GM18508 (cell line): ENCODE measurements around the gene ETV2.

ENCODE experiments used
- ATAC-seq: cut with Tn5 transposase; IDR thresholded peaks from one replicate; pipeline ENCODE4 v1.9.1; 2021; ENCODE audit warnings: moderate number of reproducible peaks; ENCODE audit not compliant: insufficient read depth, unreplicated experiment

Gene ETV2

DNA sequence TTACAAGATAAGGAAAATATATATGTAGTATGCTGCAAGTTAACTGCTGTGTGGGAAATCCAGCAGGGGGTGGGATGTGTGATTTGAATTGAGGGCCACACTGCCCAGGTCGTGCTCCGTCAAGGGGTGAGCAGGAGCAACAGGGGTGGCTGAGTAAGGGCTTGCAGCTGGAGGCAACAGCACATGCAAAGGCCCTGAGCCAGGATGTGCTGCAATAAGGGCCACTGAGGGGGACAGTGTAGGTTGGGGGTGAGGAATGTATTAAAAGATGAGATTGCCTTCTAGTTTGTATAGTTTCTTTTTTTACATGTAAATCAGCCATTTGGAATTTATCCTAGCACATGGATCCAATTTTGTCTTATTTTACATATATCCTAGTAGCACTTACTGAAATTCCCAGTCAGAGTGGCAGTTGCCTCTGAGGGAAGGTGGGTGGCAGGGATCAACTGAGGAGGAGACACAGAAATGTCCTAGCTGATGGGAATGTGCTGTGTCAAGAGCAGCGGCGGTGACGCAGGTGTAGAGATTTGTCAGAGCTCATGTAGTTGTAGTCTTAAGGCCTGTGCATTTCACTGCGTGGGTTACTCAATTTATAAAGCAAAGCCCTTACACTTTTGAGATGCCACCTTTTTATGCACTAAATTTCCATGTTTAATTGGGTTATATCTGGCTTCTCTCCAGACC lies 18.1 kb upstream of the ETV2 start:
- no peak for ATAC-seq

DNA sequence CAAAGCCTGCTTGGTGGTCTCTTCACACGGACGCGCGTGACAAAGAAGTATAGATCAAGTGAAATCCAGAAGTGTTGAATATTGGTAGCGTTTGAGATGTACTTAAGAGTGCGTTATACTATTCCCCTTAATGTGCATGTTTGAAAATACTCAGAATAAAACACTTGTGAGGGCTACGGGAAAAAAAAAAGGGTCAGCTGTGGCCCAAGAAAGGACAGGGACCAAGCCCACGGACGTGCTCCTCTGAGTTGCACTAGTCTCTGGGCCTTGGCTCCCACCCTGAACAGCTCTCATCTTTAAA lies 13.3 kb upstream of the ETV2 start:
- no peak for ATAC-seq

DNA sequence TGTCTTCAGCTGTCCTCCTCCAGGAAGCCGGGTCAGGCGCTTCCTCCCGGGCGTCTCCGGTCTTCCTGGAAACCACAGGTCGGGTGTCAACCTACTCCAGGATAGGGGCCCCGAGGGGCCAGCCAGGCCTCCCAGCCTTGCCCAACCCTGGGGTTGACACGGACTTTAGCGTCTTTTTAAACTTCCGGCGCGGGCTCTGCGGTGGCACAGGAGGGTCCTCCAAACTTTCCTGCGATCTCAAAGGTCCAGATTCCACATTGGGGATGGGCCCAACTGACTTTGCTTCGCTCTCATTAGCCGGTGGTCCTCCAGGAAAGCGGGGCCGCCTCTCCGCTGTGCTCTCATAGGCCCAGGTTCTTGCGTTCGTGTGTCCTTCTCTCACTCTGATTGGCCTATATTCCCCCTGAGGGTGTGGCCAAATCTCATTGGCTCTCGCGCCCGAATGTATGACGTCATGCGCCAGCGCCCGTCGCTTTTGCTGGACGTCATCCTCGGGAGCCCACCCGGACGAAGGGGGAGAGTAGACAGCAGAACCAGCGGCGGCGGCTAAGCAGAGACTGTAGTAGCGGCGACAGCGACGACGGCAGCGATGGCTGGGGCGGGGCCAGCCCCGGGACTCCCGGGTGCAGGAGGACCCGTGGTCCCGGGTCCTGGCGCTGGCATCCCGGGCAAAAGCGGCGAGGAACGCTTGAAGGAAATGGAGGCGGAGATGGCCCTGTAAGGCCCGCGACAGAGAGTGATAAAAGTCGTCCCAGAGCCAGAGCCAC lies 12.8 kb upstream of the ETV2 start, which contains the start of gene RBM42:
RBM42 (plus strand) TSS at position 472 of the 767 bp plus-strand sequence; CDS start at position 590, 118 bp downstream.
- peak; percentile 93 for ATAC-seq

DNA sequence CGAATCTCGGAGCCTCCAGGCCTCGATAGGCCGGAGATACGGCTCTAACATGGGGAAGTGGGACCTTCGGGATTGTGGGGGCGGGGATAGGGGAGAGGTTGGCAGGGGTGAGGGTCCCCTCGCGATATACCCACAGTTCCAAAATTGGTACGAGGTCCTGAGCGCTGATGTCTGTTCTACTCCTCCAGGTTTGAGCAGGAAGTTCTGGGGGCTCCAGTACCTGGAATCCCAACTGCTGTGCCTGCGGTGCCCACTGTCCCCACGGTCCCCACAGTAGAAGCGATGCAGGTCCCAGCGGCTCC lies 12.3 kb upstream of the ETV2 start:
- no peak for ATAC-seq

DNA sequence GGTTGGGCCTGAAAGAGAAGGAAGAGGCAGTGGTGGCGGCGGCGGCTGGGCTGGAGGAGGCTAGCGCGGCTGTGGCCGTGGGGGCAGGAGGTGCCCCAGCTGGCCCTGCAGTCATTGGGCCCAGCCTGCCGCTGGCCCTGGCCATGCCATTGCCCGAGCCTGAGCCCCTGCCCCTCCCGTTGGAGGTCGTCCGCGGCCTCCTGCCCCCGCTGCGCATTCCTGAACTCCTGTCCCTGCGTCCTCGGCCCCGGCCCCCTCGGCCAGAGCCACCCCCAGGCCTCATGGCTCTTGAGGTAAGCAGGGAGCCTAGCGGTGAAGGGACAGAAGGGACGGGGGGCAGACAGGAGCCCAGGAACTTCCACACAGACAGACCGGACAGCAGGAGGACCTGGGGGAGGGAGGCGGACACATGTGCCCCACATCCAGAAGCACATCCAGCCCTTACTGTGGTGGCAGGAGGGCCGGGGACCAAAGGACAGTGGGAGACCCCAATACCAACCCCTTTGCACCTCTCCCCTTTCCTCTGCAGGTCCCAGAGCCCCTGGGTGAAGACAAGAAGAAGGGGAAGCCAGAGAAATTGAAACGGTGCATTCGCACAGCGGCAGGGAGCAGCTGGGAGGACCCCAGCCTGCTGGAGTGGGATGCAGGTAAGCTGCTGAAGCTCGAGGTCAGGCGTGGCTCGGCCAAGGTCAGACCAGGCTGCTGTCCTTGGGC lies 7.7 kb upstream of the ETV2 start:
- ATAC-seq, result no peak

DNA sequence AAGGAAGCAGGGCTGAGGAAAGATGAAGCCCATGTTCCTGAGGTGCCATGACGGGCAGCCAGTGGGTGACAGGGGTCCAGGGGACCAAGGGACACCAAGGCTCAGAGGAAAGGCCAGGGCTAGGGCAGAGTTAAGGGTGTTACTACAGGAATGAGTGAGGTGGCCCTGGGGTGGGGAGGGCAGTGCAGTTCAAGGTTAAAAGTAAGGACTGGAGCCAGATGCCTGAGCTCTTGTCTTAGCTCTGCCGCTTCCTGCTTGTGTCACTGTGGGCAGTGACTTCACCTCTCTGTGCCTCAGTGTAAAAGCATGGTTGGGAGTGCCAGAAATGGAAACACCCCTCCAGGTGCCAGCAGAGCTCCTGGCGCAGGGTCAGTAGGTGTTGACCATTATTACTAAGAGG lies 4.9 kb upstream of the ETV2 start:
- no peak for ATAC-seq

DNA sequence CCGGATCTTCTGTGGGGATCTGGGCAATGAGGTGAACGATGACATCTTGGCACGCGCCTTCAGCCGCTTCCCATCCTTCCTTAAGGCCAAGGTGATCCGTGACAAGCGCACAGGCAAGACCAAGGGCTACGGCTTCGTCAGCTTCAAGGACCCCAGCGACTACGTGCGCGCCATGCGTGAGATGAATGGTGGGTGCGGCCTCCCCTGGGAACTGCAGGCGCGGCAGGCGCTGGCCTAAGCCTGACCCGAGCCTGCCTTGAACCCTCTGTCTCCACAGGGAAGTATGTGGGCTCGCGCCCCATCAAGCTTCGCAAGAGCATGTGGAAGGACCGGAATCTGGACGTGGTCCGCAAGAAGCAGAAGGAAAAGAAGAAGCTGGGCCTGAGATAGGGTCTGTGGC lies 4.4 kb upstream of the ETV2 start:
- no peak for ATAC-seq

DNA sequence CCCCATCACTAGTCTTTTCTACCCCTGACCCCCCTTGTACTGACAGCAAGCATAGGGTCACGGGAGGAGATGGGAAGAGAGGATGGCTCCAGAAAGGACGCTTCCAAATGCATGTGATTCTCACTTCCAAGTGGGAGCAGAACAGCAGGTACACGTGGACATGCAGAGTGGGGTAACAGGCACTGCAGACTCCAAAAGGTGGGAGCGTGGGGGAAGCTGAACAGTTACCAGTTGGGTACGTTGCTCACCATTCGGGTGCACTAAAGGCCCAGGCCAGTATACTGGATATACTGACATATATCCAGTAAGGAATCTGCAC lies 2.3 kb upstream of the ETV2 start:
- ATAC-seq, result no peak

DNA sequence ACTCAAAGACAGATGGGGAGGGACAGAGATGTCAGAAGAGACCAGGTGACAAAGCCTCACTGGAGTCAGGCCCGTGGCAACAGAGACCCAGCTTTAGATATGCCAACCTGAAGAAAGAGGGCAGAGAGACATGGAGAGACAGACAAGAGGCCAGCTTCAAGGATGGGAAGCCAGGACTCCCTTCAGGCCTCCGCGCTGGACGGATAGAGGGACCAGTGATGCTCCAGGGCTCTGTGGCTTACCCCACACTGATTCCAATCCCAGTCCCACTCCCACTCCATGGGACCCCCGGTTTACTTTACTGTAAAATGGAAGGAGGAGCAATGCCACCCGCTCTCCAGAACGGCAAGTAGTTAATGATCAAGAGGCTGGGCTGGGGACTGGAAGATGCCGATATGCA lies 1.7 kb upstream of the ETV2 start:
- no peak for ATAC-seq

DNA sequence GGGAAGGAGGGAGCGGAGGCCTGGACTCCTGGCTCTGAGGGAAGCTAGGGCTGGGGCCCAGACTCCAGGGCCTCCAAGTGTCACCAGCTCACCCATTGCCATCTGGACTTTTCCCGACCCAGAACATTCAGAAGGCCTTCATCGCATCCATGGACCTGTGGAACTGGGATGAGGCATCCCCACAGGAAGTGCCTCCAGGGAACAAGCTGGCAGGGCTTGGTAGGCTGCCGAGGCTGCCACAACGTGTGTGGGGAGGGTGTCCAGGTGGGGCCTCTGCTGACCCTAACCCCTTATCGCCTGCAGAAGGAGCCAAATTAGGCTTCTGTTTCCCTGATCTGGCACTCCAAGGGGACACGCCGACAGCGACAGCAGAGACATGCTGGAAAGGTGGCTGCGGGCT lies 767 bp downstream of the ETV2 start:
- ATAC-seq, result no peak

DNA sequence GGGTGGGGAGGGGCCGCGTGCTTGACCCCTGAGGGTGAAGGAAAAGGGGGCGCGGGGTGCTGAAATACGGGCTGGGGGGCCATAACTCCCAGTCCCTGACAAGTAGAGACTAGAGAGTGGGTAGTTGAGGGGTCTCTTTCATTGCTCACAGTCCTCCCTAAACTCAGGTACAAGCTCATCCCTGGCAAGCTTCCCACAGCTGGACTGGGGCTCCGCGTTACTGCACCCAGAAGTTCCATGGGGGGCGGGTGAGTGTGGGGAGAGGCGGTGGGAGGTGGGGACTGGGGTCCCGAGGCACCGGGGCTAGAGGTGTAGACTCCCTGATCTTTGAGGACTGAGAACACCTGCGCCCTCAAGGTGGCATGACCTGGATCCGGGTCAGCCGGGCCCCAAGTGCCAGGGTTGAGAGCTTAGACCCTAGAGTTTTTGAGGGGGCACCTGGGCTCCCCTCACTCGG lies 1.3 kb downstream of the ETV2 start:
- ATAC-seq, result no peak

DNA sequence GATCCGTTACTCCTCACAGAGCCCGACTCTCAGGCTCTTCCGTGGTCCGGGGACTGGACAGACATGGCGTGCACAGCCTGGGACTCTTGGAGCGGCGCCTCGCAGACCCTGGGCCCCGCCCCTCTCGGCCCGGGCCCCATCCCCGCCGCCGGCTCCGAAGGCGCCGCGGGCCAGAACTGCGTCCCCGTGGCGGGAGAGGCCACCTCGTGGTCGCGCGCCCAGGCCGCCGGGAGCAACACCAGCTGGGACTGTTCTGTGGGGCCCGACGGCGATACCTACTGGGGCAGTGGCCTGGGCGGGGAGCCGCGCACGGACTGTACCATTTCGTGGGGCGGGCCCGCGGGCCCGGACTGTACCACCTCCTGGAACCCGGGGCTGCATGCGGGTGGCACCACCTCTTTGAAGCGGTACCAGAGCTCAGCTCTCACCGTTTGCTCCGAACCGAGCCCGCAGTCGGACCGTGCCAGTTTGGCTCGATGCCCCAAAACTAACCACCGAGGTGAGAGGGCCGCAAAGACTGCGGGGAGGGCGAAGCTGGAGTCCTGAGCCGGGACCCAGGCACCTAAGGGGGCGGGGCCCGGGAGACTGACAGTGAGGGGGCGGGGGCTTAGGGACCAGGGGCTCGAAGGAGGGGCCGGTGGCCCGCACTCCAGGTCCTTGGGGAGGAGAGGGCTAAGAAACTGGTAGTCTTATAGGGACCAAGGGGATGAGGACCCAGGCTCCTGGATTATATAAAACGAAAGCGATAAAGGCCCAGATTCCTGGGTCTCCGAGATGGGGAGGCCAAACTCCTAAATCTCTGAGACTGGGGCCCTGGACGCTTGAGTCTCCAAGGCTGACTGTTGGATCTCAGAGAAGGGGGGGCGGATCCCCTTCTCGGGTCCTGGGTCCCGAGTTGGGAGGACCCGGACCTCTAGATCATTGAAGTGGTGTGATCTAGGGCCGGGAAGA lies 2.0 kb downstream of the ETV2 start:
- ATAC-seq, result no peak

DNA sequence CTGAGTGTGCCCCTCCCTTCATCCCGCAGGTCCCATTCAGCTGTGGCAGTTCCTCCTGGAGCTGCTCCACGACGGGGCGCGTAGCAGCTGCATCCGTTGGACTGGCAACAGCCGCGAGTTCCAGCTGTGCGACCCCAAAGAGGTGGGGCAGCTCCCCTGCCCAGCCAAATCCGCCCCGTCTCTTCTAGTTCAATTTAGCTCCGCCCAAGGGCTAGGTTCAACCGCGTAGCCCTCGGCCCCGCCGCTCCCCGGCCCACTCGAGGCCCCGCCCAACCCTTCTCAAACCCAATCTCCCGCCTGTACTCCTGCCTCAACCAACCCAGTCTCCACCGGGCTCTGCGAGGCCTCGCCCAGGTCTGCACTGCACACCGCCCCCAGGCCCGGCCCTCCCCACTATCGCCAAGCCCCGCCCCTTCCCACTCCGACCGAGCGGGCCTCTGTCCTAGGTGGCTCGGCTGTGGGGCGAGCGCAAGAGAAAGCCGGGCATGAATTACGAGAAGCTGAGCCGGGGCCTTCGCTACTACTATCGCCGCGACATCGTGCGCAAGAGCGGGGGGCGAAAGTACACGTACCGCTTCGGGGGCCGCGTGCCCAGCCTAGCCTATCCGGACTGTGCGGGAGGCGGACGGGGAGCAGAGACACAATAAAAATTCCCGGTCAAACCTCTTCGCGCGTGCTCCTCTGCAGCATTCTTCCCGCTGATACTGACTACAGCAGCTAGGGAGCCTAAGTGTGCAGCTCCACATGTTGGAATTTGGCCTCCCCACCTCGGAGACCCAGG lies 2.9 kb downstream of the ETV2 start:
- ATAC-seq, result peak; percentile 46

DNA sequence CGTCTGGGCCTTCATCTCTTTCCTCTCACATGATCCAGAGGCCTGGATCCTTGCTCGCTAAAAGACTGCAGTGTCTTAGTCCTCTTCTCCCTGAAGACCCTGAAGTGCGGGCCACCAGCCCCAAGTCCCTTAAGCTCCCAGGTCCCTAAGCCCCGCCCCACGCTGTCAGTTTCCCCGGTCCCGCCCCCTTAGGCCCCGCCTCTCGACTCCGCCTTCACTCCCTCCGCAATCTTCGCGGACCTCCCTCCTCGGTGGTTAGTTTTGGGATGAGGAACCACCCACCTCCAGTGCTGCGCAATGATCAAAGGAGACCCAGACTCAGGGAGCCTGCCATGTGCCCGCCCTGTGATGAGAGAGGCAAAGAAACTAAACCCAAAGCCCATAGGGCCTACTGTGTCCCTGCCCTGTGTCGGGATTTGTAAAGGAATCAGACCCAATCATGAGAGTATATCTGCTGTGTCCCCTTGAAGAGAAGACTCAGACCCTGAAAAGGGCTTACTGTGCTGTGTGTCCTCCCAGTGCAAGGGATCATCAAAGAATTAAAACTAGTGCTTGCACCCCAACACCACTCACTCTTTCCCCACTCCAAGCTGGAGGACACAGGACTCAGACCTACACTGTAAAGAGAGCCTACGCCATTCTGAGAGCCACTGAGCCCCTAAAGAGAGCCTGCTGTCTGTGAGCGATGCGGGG lies 3.6 kb downstream of the ETV2 start:
- no peak for ATAC-seq

DNA sequence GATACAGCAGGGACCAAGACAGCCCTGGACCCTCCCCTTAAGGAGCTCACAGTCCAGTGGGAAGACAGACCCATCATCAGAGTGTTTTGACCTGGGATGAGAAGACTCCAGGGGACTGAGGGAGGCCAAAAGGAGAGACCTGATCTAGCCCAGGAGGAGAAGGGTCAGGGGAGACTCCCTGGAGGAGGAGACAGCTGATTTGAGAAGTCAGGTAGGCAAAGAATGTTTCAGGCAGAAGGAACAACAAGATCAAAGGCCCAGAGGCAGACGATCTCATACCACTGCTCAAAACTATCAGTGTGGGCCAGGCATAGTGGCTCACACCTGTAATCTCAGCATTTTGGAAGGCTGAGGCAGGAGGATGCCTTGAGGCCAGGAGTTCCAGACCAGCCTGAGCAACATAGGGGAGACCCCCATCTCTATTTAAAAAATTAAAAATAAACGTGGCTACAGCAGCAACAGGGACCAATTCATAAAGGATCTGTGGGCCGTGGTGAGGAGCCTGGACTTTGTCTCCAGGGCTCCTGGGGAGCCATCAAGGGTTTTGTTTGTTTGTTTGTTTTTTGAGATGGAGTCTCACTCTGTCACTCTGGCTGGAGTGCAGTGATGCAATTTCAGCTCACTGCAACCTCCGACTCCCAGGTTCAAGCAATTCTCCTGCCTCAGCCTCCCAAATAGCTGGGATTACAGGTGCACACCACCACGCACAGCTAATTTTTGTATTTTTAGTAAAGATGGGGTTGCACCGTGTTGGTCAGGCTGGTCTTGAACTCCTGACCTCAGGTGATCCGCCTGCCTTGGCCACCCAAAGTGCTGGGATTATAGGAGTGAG lies 4.4 kb downstream of the ETV2 start:
- ATAC-seq, result no peak

DNA sequence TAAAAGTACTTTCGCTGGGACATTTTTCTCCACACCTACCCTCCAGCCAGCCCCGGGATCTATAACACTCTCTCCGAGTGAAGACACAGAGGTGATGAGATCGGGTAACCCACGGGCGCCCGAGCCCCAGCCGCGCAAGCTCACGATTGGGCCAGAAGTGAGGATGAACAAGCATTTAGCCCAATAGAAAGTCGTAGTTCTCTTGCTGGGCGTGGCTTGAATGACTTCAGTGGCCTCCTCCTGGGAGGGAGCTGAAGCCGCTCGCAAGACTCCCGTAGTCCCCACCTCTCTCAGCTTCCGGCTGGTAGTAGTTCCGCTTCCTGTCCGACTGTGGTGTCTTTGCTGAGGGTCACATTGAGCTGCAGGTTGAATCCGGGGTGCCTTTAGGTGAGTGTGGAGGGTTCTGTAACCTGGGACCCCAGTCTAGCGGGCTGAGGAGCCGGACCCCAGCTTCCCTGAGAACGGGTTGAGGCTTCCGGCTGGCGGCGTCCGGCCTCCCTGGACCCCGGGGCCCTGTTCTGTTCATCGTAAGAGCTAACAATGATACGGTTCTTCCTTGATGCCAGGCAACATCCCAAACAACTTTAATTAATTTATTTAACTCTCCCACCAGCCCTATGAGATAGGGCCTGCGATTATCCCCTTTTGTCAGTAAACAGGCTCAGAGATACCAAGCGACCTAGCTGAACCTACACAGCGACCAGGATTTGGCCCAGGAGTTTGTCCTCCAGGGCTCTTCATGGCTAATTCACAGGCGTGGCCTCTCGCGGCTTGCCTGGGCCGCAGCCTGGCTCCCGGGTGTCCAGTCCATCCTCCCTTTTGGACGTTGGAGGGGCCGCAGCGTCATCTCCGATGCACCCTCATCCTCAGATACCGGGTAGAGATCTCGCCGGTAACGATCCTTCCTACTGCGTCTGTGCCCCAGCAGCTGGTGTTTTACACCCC lies 6.7 kb downstream of the ETV2 start, which contains the start of gene COX6B1:
COX6B1 (plus strand) TSS at position 307 of the 945 bp plus-strand sequence. CDS start 2,921 bp downstream, outside the sequence.
- ATAC-seq, result peak; percentile 56

DNA sequence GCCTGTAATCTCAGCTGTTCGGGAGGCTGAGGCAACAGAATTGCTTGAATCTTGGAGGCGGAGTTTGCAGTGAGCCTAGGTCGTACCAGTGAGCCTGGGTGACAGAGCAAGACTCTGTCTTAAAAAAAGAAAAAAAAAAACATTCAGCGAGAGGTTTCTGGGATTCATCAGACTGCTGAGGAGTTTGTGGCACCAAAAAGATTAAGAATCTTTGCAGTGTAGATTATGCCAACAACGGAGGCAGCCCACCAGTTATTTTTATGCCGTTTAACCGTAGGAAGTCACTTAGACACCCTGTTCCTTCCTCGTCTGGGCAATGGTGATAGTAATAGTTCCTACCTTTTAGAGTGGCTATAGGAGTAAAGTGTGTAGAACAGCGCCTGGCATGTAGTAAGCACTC lies 9.0 kb downstream of the ETV2 start:
- ATAC-seq, result no peak
